HTERT RPE-1 (cell line): Measurements from ENCODE around the gene RRBP1.
"Not testable (repeated sequence)": the region's sequence is repeated elsewhere in the genome, so short reads cannot be mapped to it uniquely, and the experiment has no call there.

Experiments
- in situ Hi-C: fragments of 300-500 bp; cut with MboI; formaldehyde crosslinking; loops from 4 replicates; pipeline ENCODE4 v1.14.3; 2020; ENCODE audit warnings: low sequenced_read_pairs

RRBP1 gene

GRCh38 chr20:17710379-17711266 lies 28.6 kb upstream of the RRBP1 start:
- in situ Hi-C loops = no loop called here

GRCh38 chr20:17709361-17710293 lies 27.6 kb upstream of the RRBP1 start:
- in situ Hi-C loops = no loop called here

GRCh38 chr20:17708675-17709360 lies 26.8 kb upstream of the RRBP1 start:
- in situ Hi-C loops = no loop called here

- in situ Hi-C loops = not testable (repeated sequence)
Measured at GRCh38 chr20:17707951-17708350, 25.9 kb upstream of the RRBP1 start.

DNA sequence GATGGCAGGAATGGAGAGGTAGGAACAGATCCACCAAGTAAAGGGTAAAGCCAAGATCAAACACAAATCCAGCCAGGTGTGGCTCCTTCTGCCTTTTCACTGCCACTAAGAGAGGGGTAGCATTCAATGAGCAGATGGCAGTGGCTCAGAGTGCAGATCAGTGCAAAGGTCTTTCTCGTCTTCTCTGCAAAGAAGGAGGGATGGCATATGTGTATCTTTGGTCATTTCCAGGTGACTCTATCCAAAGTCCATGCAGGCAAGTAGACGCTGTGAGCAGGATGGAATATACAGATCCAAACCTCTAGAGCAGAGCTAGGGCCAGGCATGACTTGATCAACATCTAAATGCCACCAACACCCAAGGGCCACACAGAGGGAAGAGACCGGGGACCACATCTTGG lies 24.6 kb upstream of the RRBP1 start:
- in situ Hi-C loops = no loop called here

DNA sequence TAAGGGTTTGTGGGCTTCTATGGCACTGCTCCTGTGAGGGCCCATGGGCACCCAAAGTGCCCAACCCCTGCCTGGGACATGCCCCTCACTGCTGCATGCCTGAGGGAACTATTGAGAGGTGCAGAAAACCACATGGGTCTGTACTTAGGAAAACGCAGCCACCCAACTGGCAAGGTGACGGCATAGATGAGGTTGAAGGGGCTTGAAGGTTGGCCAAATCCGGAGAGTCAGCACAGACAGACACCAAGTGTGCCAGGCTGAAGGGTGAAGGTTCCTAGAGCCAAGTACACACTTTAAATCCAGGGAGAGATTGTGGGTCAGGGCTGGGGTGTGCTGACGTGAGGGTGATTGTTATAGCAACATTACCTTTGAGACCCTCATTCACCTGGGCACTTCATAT lies 23.9 kb upstream of the RRBP1 start:
- in situ Hi-C loops = no loop called here

GRCh38 chr20:17704589-17705317 lies 22.7 kb upstream of the RRBP1 start:
- in situ Hi-C loops = no loop called here

DNA sequence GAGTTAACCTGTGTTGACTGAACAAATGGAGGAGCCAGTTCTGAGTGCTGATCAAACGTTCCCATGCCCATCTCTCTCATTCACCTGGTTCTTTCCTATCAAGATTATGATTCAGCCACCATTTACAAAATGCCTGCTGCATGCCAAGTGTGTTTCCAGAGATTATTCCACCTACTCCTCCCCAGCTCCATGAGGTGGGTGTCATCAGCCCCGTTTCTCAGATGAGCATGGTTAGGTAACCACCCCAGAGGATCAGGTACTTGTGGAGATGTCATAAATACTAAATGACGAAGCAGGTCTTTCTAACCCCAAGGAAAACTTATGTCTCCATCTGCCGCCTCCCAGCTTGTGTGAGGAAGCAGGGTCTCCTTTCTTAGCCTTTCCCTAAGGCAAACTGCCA lies 19.8 kb upstream of the RRBP1 start:
- in situ Hi-C loops = no loop called here

DNA sequence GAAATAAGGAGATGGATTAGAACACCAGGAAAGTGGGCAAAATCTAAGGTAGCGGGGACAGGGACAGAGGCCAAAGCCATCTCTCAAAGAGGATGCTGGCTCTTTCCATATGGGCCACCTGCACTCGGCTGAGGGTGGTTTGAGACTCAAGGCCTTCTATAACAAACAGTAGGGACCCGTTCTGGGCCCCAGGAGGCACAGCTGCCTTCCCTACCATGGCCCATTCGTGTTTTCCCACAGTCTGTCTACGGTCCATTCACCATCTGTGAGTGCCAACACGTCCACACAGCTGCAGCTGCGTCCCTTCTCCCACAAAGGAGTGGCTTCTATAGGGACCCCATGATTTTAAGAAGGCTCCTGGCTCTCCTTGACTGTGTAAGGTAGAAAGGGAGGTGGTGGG lies 18.6 kb upstream of the RRBP1 start:
- in situ Hi-C loops = no loop called here

DNA sequence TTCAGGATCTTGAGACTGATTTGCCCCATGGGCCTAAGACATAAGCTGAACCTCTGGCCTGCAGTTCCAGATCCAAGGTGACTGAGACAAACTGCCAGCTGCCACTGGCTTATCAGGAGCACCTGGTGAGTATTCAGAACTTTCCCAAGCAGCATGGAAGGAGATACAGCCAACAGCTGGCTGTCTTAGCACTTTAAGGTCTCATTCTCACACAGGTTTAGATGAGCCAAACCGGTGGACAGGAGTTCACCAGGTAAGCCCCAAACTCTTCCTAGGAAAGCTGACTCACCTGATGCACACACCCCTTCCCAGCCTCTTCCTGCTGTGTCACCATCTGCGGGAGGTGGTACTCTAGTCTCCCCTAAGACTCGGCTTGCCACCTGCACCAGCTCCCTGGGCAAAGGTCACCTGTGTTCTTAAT lies 17.9 kb upstream of the RRBP1 start, which contains the start of gene BANF2:
BANF2 (plus strand) TSS at position 36 of the 421 bp plus-strand sequence. CDS start 25,060 bp downstream, outside the sequence.
- in situ Hi-C loops = no loop called here

- in situ Hi-C loops = no loop called here
Measured at GRCh38 chr20:17698384-17698783, 16.3 kb upstream of the RRBP1 start.

- in situ Hi-C loops = no loop called here
Measured at GRCh38 chr20:17697171-17697570, 15.1 kb upstream of the RRBP1 start.

DNA sequence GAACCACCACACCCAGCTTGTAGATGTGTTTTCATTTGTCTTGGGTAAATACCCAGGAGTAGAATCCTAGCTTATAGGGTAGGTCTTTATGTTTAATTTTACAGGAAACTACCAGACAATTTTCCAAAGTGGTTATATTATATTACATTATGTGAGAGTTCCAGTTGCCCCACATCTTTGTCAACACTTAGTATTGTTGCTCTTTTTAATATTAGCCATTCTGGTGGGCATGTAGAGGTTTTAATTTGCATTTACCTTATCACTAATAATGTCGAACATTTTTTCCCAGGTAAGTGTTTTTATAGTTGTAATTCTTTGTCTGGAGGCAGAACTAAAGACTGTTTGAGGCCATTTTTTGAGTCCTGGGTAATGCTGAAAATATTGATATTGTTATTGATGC lies 14.2 kb upstream of the RRBP1 start:
- in situ Hi-C loops = no loop called here

DNA sequence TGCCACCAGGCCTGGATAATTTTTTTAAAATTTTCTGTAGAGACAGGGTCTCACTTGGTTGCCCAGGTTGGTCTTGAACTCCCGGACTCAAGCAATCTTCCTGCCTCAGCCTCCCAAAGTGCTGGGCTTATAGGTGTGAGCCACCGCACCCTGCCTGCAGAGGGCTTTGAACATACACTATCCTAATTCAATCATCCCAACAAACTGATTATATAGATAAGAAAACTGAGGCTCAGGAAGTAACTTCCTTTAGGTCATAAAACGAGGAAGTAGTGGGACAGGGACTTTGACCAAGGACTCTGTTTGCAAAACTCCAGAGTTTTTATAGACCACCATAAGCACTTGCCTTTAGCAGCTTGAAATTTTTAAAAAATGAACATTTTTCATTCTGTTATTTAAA lies 12.7 kb upstream of the RRBP1 start:
- in situ Hi-C loops = no loop called here

DNA sequence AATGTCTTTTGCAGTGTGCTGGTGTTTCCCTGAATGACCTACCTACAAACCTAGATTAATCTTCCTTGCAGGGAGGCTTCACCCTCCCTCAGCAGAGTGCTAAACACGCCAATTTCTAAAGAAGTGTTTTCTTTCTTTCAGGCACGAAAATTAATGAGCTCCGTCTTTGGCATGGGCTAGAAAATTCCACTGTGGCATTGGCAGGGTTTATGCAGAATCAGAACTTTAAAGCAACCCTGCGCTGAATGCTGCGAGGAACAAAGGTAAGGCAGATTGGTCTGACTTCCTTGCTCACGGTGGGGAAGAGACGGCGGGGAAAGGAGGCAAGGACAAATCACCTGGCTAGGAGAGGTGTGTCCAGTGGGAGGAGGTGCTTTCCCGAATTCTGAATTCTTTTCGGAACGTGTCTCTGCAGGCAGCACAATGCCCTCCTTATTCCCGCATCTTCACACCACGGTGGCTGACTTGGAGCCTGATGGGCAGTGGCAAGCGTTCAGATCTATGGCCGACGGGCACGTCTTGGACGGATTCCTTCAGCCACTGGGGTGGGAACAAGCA lies 11.5 kb upstream of the RRBP1 start:
- in situ Hi-C loops = no loop called here

- in situ Hi-C loops = no loop called here
Measured at GRCh38 chr20:17691758-17692157, 9.7 kb upstream of the RRBP1 start.

DNA sequence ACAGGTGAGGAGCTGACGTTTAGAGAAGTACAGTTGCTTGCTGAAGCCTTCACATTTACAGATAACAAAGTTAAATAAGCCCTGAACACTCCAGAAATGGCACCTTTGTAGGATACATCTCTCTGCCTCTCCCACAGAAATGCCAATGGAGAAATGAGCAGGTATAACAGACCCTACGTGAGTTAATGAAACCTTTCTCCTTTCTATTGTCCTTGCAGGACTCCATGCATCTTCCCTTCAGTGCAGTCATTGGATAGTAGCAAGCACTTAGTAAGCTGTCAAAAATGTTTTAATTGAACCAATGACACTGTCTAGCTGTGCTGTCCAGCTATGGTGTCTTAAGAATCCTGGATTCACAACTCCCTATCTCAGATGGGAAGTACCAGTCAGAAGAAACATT lies 8.1 kb upstream of the RRBP1 start:
- in situ Hi-C loops = no loop called here

GRCh38 chr20:17688965-17689364 lies 6.9 kb upstream of the RRBP1 start:
- in situ Hi-C loops = no loop called here

GRCh38 chr20:17687800-17688199 lies 5.8 kb upstream of the RRBP1 start:
- in situ Hi-C loops = no loop called here

DNA sequence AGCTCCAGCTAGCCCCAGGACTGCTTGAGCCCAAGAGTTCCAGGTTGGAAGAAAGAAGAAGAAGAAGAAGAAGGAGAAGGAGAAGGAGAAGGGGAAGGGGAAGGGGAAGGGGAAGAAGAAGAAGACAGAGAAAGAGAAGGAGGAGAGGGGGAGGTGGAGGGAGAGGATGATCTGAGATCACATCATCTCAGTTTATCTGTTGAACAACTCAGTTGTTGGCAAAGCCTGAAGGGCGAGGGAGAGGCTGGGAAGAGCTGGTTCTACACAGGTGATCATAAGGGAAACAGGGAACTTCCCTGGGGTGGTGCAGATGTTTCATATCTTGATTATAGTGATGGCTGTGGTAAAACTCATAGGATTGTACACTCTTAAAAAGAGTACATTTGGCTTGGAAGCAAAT lies 3.1 kb upstream of the RRBP1 start:
- in situ Hi-C loops = no loop called here
